Bronchial epithelial cell (primary cell): ENCODE data around the gene DNPH1. TPM values are rescaled to one million over a fixed set of nuclear protein-coding genes. Genes with fewer than 3 reads are reported as not detected.

Experiments
- DNase-seq: peaks from one replicate; pipeline ENCODE4 v3.0.0-alpha.2; 2010; ENCODE audit warnings: low read depth
- FAIRE-seq: peaks from 2 replicates; lab custom pipeline; 2011; peaks lifted over from hg19 to GRCh38; lab: Jason Lieb, UNC
- H3K27me3 ChIP-seq: 2 replicates; pipeline ENCODE4 v1.5.1; 2011; ENCODE audit warnings: low read length; ENCODE audit not compliant: control insufficient read depth, insufficient read depth
- H3K36me3 ChIP-seq: 2 replicates; pipeline ENCODE4 v1.5.1; 2011; ENCODE audit warnings: low read length; ENCODE audit not compliant: control insufficient read depth, insufficient read depth
- H3K4me3 ChIP-seq: 2 replicates; pipeline ENCODE4 v1.5.1; 2011; ENCODE audit warnings: mild to moderate bottlenecking, low read depth, low read length, control low read depth
- total RNA-seq: library from RNA; depleted of rRNA; stranded (reverse); fragments of >200 nt; gene quantifications from 2 replicates; pipeline ENCODE4 v1.2.1, GENCODE V29; 2014
- TF ChIP-seq, protein P1 (sequence below): IDR thresholded peaks from 2 replicates; pipeline ENCODE4 v1.5.1; 2011; ENCODE audit warnings: mild to moderate bottlenecking, moderate library complexity, low read length, control low read depth, inconsistent platforms; ENCODE audit not compliant: insufficient read depth, severe bottlenecking

DNPH1 gene
- total RNA-seq, 1 donor from 2014 or later: 59.8 TPM

DNA sequence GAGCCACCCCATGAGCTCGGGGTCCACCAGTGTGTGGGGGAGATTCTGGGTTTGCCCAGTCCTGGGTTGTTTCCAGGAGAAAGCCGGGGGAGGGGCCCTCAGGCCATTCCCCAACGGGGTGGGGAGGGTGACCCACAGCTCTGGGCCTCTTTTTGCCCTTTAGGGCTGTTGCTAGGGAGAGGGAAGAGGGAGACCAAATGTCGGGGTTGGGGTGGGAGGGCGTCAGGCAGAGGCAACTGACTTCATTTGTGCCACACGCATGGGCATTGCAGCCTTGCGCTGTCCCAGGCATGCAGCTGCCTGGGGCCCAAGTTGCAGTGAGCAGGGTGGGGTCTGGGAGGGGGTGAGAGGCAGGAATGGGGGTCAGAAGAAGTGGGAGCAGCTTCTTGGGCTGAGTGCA is 49.2 kb downstream of the DNPH1 start:
- FAIRE-seq (no peak), DNase-seq (no peak)
- no peak overlapping the region for H3K4me3 ChIP-seq
- H3K27me3 ChIP-seq: no peaks in the 10 kb centered on the region
- H3K36me3 ChIP-seq: peaks cover 29% of the 10 kb centered on the region
- TF ChIP-seq, protein P1, sequence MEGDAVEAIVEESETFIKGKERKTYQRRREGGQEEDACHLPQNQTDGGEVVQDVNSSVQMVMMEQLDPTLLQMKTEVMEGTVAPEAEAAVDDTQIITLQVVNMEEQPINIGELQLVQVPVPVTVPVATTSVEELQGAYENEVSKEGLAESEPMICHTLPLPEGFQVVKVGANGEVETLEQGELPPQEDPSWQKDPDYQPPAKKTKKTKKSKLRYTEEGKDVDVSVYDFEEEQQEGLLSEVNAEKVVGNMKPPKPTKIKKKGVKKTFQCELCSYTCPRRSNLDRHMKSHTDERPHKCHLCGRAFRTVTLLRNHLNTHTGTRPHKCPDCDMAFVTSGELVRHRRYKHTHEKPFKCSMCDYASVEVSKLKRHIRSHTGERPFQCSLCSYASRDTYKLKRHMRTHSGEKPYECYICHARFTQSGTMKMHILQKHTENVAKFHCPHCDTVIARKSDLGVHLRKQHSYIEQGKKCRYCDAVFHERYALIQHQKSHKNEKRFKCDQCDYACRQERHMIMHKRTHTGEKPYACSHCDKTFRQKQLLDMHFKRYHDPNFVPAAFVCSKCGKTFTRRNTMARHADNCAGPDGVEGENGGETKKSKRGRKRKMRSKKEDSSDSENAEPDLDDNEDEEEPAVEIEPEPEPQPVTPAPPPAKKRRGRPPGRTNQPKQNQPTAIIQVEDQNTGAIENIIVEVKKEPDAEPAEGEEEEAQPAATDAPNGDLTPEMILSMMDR: no peak

DNA sequence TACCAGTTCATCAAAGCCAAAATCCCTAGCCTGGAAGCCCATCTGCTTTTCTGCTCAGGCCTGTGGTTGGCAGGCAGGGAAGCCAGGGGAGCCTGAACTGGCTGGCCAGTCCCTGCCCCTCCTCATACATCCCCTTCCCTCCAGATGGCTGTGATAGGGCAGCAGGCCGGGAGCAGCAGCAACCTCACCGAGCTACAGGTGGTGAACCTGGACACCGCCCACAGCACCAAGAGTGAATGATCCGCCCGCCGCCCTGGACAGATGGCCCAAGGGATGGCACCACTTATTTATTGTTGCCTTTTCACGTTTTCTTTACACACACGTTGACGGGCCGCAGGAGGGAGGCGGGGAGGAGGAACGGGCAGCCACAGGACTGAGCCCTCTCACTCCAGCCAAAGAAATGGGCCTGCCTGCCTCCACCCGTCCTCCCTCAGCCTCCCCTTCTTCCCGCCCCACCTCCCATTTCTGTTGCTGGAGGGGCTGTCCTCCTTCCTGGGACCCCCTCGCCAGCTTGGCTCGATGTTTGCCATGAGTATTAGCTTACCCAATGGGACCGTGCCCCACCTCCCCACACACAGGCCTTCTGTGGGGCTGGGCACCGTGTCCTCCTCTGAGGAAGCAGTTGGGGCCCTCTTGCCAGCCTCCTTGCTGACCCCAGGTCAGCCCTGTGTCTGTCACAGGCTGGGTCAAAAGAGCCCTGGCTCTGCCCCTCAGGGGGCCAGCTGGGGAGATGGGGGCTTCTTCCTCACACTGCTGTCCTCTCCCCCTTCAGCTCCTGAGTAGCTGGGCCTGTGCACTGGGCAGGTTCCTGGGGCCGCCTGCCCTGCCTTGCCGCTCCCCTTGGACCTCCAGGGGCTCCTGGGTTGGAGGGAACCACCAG is 50.1 kb downstream of the DNPH1 start:
- TF ChIP-seq, protein P1: no peak
- H3K27me3 ChIP-seq: no peaks in the 10 kb centered on the region
- no peak for FAIRE-seq
- no peak for DNase-seq
- peaks cover 27% of the 10 kb centered on the region for H3K36me3 ChIP-seq
- H3K4me3 ChIP-seq: no peak overlapping the region

DNA sequence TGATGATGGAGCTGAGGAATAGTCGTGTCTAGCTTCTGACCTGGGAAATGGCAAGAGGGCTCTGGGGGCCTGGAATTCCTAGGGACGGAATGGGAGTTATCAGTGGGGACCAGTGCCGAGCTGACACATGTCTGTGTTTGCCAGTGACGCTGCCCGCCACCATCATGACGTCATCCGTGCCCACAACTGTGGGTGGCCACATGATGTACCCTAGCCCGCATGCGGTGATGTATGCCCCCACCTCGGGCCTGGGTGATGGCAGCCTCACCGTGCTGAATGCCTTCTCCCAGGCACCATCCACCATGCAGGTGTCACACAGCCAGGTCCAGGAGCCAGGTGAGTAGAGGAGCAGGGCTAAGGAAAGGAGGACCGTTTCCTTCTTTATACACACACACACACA is 51.1 kb downstream of the DNPH1 start:
- TF ChIP-seq, protein P1: no peak
- Histone ChIP-seq H3K4me3 (no peak overlapping the region), H3K36me3 (peaks cover 27% of the 10 kb centered on the region), H3K27me3 (no peaks in the 10 kb centered on the region)
- FAIRE-seq: no peak
- DNase-seq: no peak

- DNase-seq (no peak), FAIRE-seq (no peak)
- no peak overlapping the region for H3K4me3 ChIP-seq
- TF ChIP-seq, protein P1: no peak
- H3K36me3 ChIP-seq: peaks cover 27% of the 10 kb centered on the region
- no peaks in the 10 kb centered on the region for H3K27me3 ChIP-seq
These were observed 52.9 kb downstream of the DNPH1 start for GRCh38 chr6:43176423-43176786.

- DNase-seq (no peak), FAIRE-seq (no peak)
- no peaks in the 10 kb centered on the region for H3K27me3 ChIP-seq
- H3K4me3 ChIP-seq: no peak overlapping the region
- peaks cover 27% of the 10 kb centered on the region for H3K36me3 ChIP-seq
- TF ChIP-seq, protein P1: no peak
These were observed 53.4 kb downstream of the DNPH1 start for GRCh38 chr6:43175676-43176422.

Other genes with a start within 250 kb of the DNPH1 start
- 20.2 and 27.6 TPM in 2 replicates for gene PPP2R5D, start 244.9 kb downstream of the DNPH1 start, total RNA-seq
- gene MEA1, start 215.5 kb downstream of the DNPH1 start, total RNA-seq: 55.2 and 62.4 TPM in 2 replicates
- 60.4 and 70.6 TPM in 2 replicates for gene KLHDC3, start 215.2 kb downstream of the DNPH1 start, total RNA-seq
- gene RRP36, start 207.9 kb downstream of the DNPH1 start, total RNA-seq: 84.7 and 97.1 TPM in 2 replicates
- gene CUL7, start 175.6 kb downstream of the DNPH1 start, total RNA-seq: 16.9 and 20.5 TPM in 2 replicates
- gene MRPL2, start 170.0 kb downstream of the DNPH1 start, total RNA-seq: 32.8 and 50.3 TPM in 2 replicates
- gene KLC4, start 169.8 kb downstream of the DNPH1 start, total RNA-seq: 10.4 and 14.5 TPM in 2 replicates
- gene PTK7, start 153.2 kb downstream of the DNPH1 start, total RNA-seq: 53.2 and 69.5 TPM in 2 replicates
- gene SRF, start 58.2 kb downstream of the DNPH1 start, total RNA-seq: 10.8 and 20.1 TPM in 2 replicates
- gene CUL9, start 47.3 kb downstream of the DNPH1 start, total RNA-seq: 29.0 and 36.4 TPM in 2 replicates
- gene TTBK1, start 14.0 kb upstream of the DNPH1 start, total RNA-seq: not detected in 2 replicates
- not detected in 2 replicates for gene SLC22A7, start 68.8 kb upstream of the DNPH1 start, total RNA-seq
- not detected in 2 replicates for gene CRIP3, start 79.3 kb upstream of the DNPH1 start, total RNA-seq
- gene ZNF318, start 140.2 kb upstream of the DNPH1 start, total RNA-seq: 1.8 and 2.1 TPM in 2 replicates
- gene ABCC10, start 198.1 kb upstream of the DNPH1 start, total RNA-seq: 9.7 and 11.0 TPM in 2 replicates
- gene DLK2, start 226.1 kb upstream of the DNPH1 start, total RNA-seq: 4.1 and 8.2 TPM in 2 replicates
- gene TJAP1, start 248.1 kb upstream of the DNPH1 start, total RNA-seq: 6.1 and 6.6 TPM in 2 replicates